Measurements from ENCODE around the gene TMC1. TPM values are rescaled to one million over a fixed set of nuclear protein-coding genes. Genes with fewer than 3 reads are reported as not detected.

Gene TMC1
- total RNA-seq, 1 experiment from 2014 or later: 5.5 TPM

DNA sequence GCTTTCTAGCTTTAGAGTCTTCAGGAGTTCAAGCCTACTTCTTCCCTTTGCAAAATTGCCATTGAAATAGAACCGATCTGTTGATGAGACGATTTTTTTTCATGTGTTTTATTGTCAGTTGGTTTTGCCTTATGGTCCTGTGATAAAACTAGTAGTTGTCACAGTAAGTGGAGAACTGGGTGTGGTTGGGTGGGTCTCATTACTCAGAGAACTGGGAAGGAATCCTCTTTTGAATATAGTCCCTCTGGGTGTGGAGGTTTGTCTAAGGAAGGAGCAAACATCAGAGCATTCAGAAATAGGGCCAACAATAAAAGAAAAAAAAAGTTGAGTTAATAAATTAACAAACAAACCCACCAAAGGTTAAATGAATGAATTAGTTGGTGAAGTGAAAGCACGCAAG lies 362.5 kb downstream of the TMC1 start:
- ChIA-PET CTCF (no interaction called here), POLR2A (ENCODE audit: unreplicated experiment) (no interaction called here)
- H3K4me3 ChIP-seq: no peak overlapping the region
- no peaks in the 10 kb centered on the region for H3K27me3 ChIP-seq (ENCODE audit: insufficient read depth, low read depth)
- no peaks in the 10 kb centered on the region for H3K4me1 ChIP-seq (replicated peaks; ENCODE audit: insufficient read depth)
- BruUV-seq (replicated peaks): no TSS peak
- H2AFZ ChIP-seq: no peak overlapping the region
- no peak for TF ChIP-seq EZH2 (IDR thresholded peaks at IDR 0.05; ENCODE audit: low read depth)
- TF ChIP-seq, protein P1, sequence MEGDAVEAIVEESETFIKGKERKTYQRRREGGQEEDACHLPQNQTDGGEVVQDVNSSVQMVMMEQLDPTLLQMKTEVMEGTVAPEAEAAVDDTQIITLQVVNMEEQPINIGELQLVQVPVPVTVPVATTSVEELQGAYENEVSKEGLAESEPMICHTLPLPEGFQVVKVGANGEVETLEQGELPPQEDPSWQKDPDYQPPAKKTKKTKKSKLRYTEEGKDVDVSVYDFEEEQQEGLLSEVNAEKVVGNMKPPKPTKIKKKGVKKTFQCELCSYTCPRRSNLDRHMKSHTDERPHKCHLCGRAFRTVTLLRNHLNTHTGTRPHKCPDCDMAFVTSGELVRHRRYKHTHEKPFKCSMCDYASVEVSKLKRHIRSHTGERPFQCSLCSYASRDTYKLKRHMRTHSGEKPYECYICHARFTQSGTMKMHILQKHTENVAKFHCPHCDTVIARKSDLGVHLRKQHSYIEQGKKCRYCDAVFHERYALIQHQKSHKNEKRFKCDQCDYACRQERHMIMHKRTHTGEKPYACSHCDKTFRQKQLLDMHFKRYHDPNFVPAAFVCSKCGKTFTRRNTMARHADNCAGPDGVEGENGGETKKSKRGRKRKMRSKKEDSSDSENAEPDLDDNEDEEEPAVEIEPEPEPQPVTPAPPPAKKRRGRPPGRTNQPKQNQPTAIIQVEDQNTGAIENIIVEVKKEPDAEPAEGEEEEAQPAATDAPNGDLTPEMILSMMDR (conservative IDR thresholded peaks at IDR 0.05): no peak
- H3K4me2 ChIP-seq: no peak overlapping the region
- no peaks in the 10 kb centered on the region for H4K20me1 ChIP-seq (ENCODE audit: insufficient read depth)
- H3F3A ChIP-seq (ENCODE audit: insufficient read depth, low read depth): no peaks in the 10 kb centered on the region
- no peak for DNase-seq
- H3K9me3 ChIP-seq (ENCODE audit: insufficient read depth, low read depth): peaks cover 5% of the 10 kb centered on the region; the same call in 1 of the 2 replicates
- no peaks in the 10 kb centered on the region for H3K79me2 ChIP-seq (ENCODE audit: low read depth)
- H3K9me2 ChIP-seq (ENCODE audit: insufficient read depth): no peaks in the 10 kb centered on the region
- intact Hi-C loops (cut with micrococcal nuclease; ENCODE audit: unreplicated experiment): no loop called here
- H3K27ac ChIP-seq: no peak overlapping the region
- no peaks in the 10 kb centered on the region for H3K36me3 ChIP-seq (ENCODE audit: low read depth)

DNA sequence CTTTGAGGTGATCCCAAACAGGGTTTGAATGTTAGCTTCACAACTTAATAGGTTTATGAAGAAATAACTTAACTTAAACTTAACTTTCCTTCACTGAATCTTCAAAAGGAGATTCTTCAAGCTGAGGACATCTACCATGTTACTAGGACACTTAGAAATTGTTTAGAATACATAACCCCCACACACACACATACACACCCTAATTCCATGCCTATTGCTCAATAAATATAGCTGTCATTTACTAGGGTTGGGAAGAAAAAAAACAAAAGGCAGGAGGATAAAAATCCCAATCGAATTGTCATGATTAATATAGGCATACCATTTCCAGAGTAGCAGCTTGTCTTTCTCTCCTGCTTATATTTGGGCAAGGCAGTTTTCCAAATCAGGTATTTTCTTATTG lies 363.1 kb downstream of the TMC1 start:
- no peak for DNase-seq
- Histone ChIP-seq H3K36me3 (ENCODE audit: low read depth) (no peaks in the 10 kb centered on the region), H3K4me1 (replicated peaks; ENCODE audit: insufficient read depth) (no peaks in the 10 kb centered on the region), H3K9me3 (ENCODE audit: insufficient read depth, low read depth) (peaks cover under 1% of the 10 kb centered on the region; the same call in 1 of the 2 replicates), H3K27me3 (ENCODE audit: insufficient read depth, low read depth) (no peaks in the 10 kb centered on the region), H3K79me2 (ENCODE audit: low read depth) (no peaks in the 10 kb centered on the region), H3K4me2 (no peak overlapping the region), H3F3A (ENCODE audit: insufficient read depth, low read depth) (no peaks in the 10 kb centered on the region), H3K9me2 (ENCODE audit: insufficient read depth) (no peaks in the 10 kb centered on the region), H2AFZ (no peak overlapping the region), H4K20me1 (ENCODE audit: insufficient read depth) (no peaks in the 10 kb centered on the region), H3K4me3 (no peak overlapping the region), H3K27ac (no peak overlapping the region)
- TF ChIP-seq, protein P1 (conservative IDR thresholded peaks at IDR 0.05): no peak
- no peak for TF ChIP-seq EZH2 (IDR thresholded peaks at IDR 0.05; ENCODE audit: low read depth)
- intact Hi-C loops (cut with micrococcal nuclease; ENCODE audit: unreplicated experiment): no loop called here
- ChIA-PET POLR2A (ENCODE audit: unreplicated experiment) (no interaction called here), CTCF (interaction anchor here (0.6 kb wide), 1 partner anchor 633 kb away, joined by 3 read pairs; no protein-coding TSS in a partner anchor)
- no TSS peak for BruUV-seq (replicated peaks)

Other genes starting within 250 kb of the TMC1 start
- 217 and 227 TPM in 2 replicates for gene ZFAND5, start 156.4 kb upstream of the TMC1 start, total RNA-seq (2021)

Data from PC-9 (cell line).